ENCODE results near the gene PDXDC1. TPM values are rescaled to one million over a fixed set of nuclear protein-coding genes. Genes with fewer than 3 reads are reported as not detected.
"Not testable (repeated sequence)": the region's sequence is repeated elsewhere in the genome, so short reads cannot be mapped to it uniquely, and the experiment has no call there.

The PDXDC1 gene
- total and polyA plus RNA-seq, 4 experiments from 2014 or later = 11.1 to 86.7 (median 60.6) TPM

DNA sequence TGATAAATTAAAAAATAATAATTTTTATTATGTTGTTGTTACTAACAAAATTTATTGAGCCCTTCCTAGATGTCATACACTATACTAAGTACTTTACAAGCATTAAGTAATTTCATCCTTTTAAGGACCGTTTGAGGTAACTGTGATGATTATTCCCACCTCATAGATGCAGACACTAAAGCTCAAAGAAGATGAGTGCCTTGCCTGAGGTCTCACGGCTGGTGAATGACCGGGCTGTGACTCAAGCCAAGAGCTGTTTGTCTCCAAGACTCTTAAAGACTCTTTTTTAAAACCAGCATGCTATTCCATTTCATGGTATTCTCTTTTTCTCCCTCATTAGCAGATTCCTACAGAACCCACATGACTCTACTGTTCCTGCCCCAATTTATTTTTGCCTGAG is 193.5 kb downstream of the PDXDC1 start:
- H3K4me3 ChIP-seq (ENCODE audit: low read length in 2 of 2); intact Hi-C loops (cut with micrococcal nuclease); H3K9me3 Mint-ChIP-seq; H3K36me3 ChIP-seq (ENCODE audit: insufficient read depth, low read length); POLR2A ChIA-PET (ENCODE audit: partially characterized antibody); H3K36me3 Mint-ChIP-seq; H3K27ac Mint-ChIP-seq; H3K4me1 Mint-ChIP-seq; H3K27me3 ChIP-seq (ENCODE audit: insufficient read depth, low read length); H3K27me3 Mint-ChIP-seq; H3K27ac ChIP-seq (ENCODE audit: low read depth, low read length); H3K4me3 Mint-ChIP-seq; H3K4me1 ChIP-seq (ENCODE audit: insufficient read depth, low read length); DNase-seq; CTCF ChIA-PET (ENCODE audit: partially characterized antibody); H3K9me3 ChIP-seq (ENCODE audit: control insufficient read depth in 1 of 2, low read length in 2 of 2): not testable (repeated sequence)

DNA sequence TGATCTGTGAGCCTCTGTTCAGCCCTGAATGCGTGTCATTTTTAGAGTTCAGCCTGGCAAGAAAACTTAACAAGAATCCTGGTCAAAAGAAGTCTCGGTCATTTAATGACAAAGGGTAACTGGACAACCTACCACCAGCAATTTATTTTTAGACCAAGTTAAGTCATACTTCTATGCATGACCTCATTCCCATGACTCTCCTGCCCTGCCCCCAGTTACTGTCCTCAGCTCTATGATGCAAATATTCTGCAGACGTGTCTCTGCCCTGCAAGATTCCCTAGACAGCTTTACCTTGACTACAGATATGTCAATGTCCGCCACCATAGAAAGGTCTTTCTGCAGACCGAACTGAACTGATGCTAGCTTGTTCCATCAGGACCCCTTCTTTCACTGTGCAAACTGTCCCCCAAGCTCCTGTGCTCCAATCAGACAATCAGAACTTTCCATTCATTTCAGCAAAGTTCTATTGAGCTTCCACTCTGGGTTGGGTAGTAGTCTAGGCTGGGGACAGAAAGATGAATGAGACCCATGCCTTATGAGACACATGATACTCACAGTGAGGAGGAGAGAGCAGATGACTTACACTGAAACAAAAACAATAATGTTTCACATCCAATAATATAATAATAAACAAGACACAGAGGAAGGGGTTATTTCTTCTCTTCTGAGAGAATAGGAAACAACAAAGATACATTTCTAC is 194.3 kb downstream of the PDXDC1 start:
- H3K27ac Mint-ChIP-seq; H3K4me3 ChIP-seq (ENCODE audit: low read length in 2 of 2); H3K4me1 Mint-ChIP-seq; H3K4me1 ChIP-seq (ENCODE audit: insufficient read depth, low read length); H3K27ac ChIP-seq (ENCODE audit: low read depth, low read length); H3K9me3 ChIP-seq (ENCODE audit: control insufficient read depth in 1 of 2, low read length in 2 of 2); DNase-seq; intact Hi-C loops (cut with micrococcal nuclease); POLR2A ChIA-PET (ENCODE audit: partially characterized antibody); H3K36me3 ChIP-seq (ENCODE audit: insufficient read depth, low read length); H3K27me3 ChIP-seq (ENCODE audit: insufficient read depth, low read length); H3K9me3 Mint-ChIP-seq; CTCF ChIA-PET (ENCODE audit: partially characterized antibody); H3K4me3 Mint-ChIP-seq; H3K36me3 Mint-ChIP-seq: not testable (repeated sequence)
- H3K27me3 Mint-ChIP-seq = peaks cover 7 to 11% of the 10 kb centered on the region in 2 donors

DNA sequence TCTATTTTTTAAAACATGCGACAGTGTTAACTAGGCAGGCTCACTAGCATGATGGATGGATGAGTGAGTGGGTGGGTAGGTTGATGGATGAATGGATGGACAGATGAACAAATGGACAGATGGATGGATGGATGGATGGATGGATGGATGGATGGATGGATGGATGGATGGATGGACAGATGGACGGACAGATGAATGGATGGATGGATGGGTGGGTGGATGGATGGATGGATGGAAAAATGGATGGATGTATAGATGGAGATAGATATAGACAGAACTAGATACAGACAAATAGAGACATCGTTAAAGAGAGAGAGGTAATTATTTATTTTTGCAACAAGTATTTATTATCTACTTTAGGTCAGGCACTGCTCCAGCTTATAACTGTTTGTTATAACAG is 205.1 kb downstream of the PDXDC1 start:
- POLR2A ChIA-PET (ENCODE audit: partially characterized antibody); DNase-seq; H3K27ac ChIP-seq (ENCODE audit: low read depth, low read length); H3K27me3 Mint-ChIP-seq; intact Hi-C loops (cut with micrococcal nuclease); H3K4me1 ChIP-seq (ENCODE audit: insufficient read depth, low read length); H3K27ac Mint-ChIP-seq; H3K4me3 Mint-ChIP-seq; H3K36me3 Mint-ChIP-seq; H3K36me3 ChIP-seq (ENCODE audit: insufficient read depth, low read length); H3K9me3 Mint-ChIP-seq; H3K9me3 ChIP-seq (ENCODE audit: control insufficient read depth in 1 of 2, low read length in 2 of 2); CTCF ChIA-PET (ENCODE audit: partially characterized antibody); H3K4me1 Mint-ChIP-seq; H3K27me3 ChIP-seq (ENCODE audit: insufficient read depth, low read length); H3K4me3 ChIP-seq (ENCODE audit: low read length in 2 of 2): not testable (repeated sequence)

DNA sequence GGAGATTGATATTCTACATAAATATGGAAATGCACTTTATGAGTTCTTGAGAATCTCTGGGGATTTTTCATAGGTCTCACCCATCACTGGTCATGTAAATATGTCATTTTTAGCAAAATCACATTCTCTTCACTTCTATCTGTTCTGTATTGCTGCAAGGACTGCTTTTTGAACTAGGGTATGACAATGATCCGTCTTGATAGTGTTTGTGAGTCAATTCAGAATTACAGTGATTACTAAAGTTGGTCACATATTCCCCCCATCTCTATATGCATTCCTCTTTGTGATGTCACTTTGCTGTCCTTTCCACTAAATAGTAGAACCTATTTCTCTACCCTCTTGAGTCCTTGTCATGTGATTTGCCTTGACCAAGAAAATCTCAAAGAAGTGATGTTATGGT is 206.1 kb downstream of the PDXDC1 start:
- DNase-seq; H3K36me3 Mint-ChIP-seq; H3K4me1 ChIP-seq (ENCODE audit: insufficient read depth, low read length); H3K27me3 ChIP-seq (ENCODE audit: insufficient read depth, low read length); POLR2A ChIA-PET (ENCODE audit: partially characterized antibody); H3K9me3 ChIP-seq (ENCODE audit: control insufficient read depth in 1 of 2, low read length in 2 of 2); H3K4me3 ChIP-seq (ENCODE audit: low read length in 2 of 2); H3K36me3 ChIP-seq (ENCODE audit: insufficient read depth, low read length); H3K27ac ChIP-seq (ENCODE audit: low read depth, low read length); CTCF ChIA-PET (ENCODE audit: partially characterized antibody); H3K27ac Mint-ChIP-seq; H3K4me1 Mint-ChIP-seq; H3K9me3 Mint-ChIP-seq; intact Hi-C loops (cut with micrococcal nuclease); H3K4me3 Mint-ChIP-seq; H3K27me3 Mint-ChIP-seq: not testable (repeated sequence)

DNA sequence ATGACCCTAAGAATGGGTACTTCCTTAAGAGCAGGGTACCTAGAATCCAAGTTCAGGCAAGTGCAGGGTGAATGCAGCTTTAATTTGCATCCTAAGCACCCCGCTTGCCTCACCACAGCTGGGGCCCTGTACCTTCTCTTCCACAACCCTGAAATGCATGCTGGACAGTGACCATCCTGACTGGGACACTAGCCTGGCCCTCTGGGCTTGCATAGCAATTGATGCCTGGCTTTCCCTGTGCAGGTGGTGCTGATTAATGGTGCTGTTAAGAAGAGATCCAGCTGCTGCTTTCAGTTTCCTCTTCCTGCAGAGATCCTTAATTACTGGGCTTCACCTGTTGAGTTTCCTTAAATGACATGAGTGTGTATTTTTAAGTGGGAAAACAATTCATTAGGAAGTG is 209.2 kb downstream of the PDXDC1 start:
- H3K36me3 Mint-ChIP-seq; H3K4me1 Mint-ChIP-seq; H3K27ac ChIP-seq (ENCODE audit: low read depth, low read length); H3K9me3 ChIP-seq (ENCODE audit: control insufficient read depth in 1 of 2, low read length in 2 of 2); CTCF ChIA-PET (ENCODE audit: partially characterized antibody); H3K27ac Mint-ChIP-seq; H3K9me3 Mint-ChIP-seq; H3K4me1 ChIP-seq (ENCODE audit: insufficient read depth, low read length); H3K4me3 ChIP-seq (ENCODE audit: low read length in 2 of 2); DNase-seq; intact Hi-C loops (cut with micrococcal nuclease); H3K27me3 Mint-ChIP-seq; POLR2A ChIA-PET (ENCODE audit: partially characterized antibody); H3K36me3 ChIP-seq (ENCODE audit: insufficient read depth, low read length); H3K27me3 ChIP-seq (ENCODE audit: insufficient read depth, low read length); H3K4me3 Mint-ChIP-seq: not testable (repeated sequence)

Small RNAs within 50 kb of the gene (microRNA-seq; reads per million reads assigned to microRNA genes)
- gene MIR1972-1 (ENCODE audit: borderline microRNAs expressed, borderline number of aligned reads, borderline replicate concordance) = not detected
- not detected for gene MIR3180-4 (ENCODE audit: borderline microRNAs expressed, borderline number of aligned reads, borderline replicate concordance)
- not detected for gene MIR6511A1 (ENCODE audit: borderline microRNAs expressed, borderline number of aligned reads, borderline replicate concordance)
- gene MIR6511B2 (ENCODE audit: borderline microRNAs expressed, borderline number of aligned reads, borderline replicate concordance) = not detected
- not detected for gene MIR6770-1 (ENCODE audit: borderline microRNAs expressed, borderline number of aligned reads, borderline replicate concordance)

Other genes with a start within 250 kb of the PDXDC1 start
- gene NPIPA2, start 232.5 kb upstream of the PDXDC1 start, total RNA-seq = 10 to 100 TPM in 1 of 2 experiments, 1 to 10 TPM in 1; 9.9 to 11.8 TPM
- gene NPIPA2, start 232.5 kb upstream of the PDXDC1 start, polyA plus RNA-seq = not detected
- gene NOMO1, start 141.3 kb upstream of the PDXDC1 start, total RNA-seq = 10 to 100 TPM; 33.4 to 36.5 TPM
- gene NOMO1, start 141.3 kb upstream of the PDXDC1 start, polyA plus RNA-seq = 10 to 100 TPM; 39.9 to 41.0 TPM
- 100 to 1,000 TPM; 143 to 149 TPM for gene NPIPA1, start 37.6 kb upstream of the PDXDC1 start, total RNA-seq
- gene NPIPA1, start 37.6 kb upstream of the PDXDC1 start, polyA plus RNA-seq = 1 to 10 TPM in 1 of 2 donors, not detected in 1; 9.1 TPM
- 10 to 100 TPM; 28.7 to 30.3 TPM for gene NTAN1, start 81.0 kb downstream of the PDXDC1 start, total RNA-seq
- 10 to 100 TPM; 62.5 to 66.3 TPM for gene NTAN1, start 81.0 kb downstream of the PDXDC1 start, polyA plus RNA-seq
- 10 to 100 TPM; 47.1 to 48.8 TPM for gene RRN3, start 119.2 kb downstream of the PDXDC1 start, total RNA-seq
- 10 to 100 TPM; 22.9 to 30.5 TPM for gene RRN3, start 119.2 kb downstream of the PDXDC1 start, polyA plus RNA-seq

Measured in CD4-positive, alpha-beta memory T cell (primary cell).